SK-N-MC (cell line): ENCODE data around the gene LIPC.

ENCODE experiments used
- DNase-seq: peaks from one replicate; pipeline ENCODE4 v3.0.0-alpha.2; 2011; ENCODE audit warnings: low read depth, low spot score
- H3K27ac ChIP-seq: fragments of 200-600 bp; sonication (generic); 2 replicates; pipeline ENCODE4 v1.5.1; 2016; ENCODE audit warnings: mixed run types
- H3K36me3 ChIP-seq: fragments of 200-600 bp; sonication (generic); 2 replicates; pipeline ENCODE4 v1.6.1; 2017; ENCODE audit warnings: antibody characterized with exemption, low read length, mixed read lengths; ENCODE audit not compliant: insufficient read depth
- H3K4me3 ChIP-seq: fragments of 200-600 bp; sonication (generic); 2 replicates; pipeline ENCODE4 v1.5.1; 2016
- H3K9ac ChIP-seq: fragments of 200-600 bp; sonication (generic); 2 replicates; pipeline ENCODE4 v1.8.0; 2017; ENCODE audit warnings: mixed run types, mixed read lengths; ENCODE audit not compliant: insufficient read length
- H3K9me3 ChIP-seq: fragments of 200-600 bp; sonication (generic); 2 replicates; pipeline ENCODE4 v1.6.1; 2017; ENCODE audit warnings: low read depth, mild to moderate bottlenecking, antibody characterized with exemption, low read length, moderate library complexity, mixed read lengths
- EZH2 ChIP-seq: fragments of 200-600 bp; sonication (generic); IDR thresholded peaks from one replicate; pipeline ENCODE4 v1.6.1; 2017; ENCODE audit warnings: antibody characterized with exemption
- FOXP2 ChIP-seq: optimal IDR thresholded peaks from 2 replicates; pipeline ENCODE3; 2011; ENCODE audit warnings: mild to moderate bottlenecking, moderate library complexity; ENCODE audit not compliant: insufficient read depth; ENCODE audit errors: extremely low read length, control extremely low read depth
- POLR2AphosphoS5 ChIP-seq: IDR thresholded peaks from 2 replicates; pipeline ENCODE4 v1.6.1; 2012; ENCODE audit warnings: mild to moderate bottlenecking, low read depth, low read length, borderline replicate concordance

The LIPC gene

GRCh38 chr15:58510715-58511598 lies 79.2 kb downstream of the LIPC start:
- Histone ChIP-seq H3K9me3 (no peaks in the 10 kb centered on the region), H3K9ac (no peak overlapping the region), H3K27ac (no peak overlapping the region), H3K36me3 (no peaks in the 10 kb centered on the region), H3K4me3 (no peak overlapping the region)
- TF ChIP-seq FOXP2 (no peak), EZH2 (no peak), POLR2AphosphoS5 (no peak)
- no peak for DNase-seq

- Histone ChIP-seq H3K9ac (no peak overlapping the region), H3K27ac (no peak overlapping the region), H3K9me3 (no peaks in the 10 kb centered on the region), H3K36me3 (no peaks in the 10 kb centered on the region), H3K4me3 (no peak overlapping the region)
- DNase-seq, result no peak
- TF ChIP-seq EZH2 (no peak), POLR2AphosphoS5 (no peak), FOXP2 (no peak)
These were observed 79.8 kb downstream of the LIPC start for GRCh38 chr15:58511599-58511987.

- no peak overlapping the region for H3K27ac ChIP-seq
- DNase-seq, result no peak
- no peak overlapping the region for H3K9ac ChIP-seq
- H3K36me3 ChIP-seq, result no peaks in the 10 kb centered on the region
- no peak for TF ChIP-seq EZH2
- TF ChIP-seq POLR2AphosphoS5, result no peak
- TF ChIP-seq FOXP2, result no peak
- H3K4me3 ChIP-seq, result no peak overlapping the region
- no peaks in the 10 kb centered on the region for H3K9me3 ChIP-seq
These were observed 80.7 kb downstream of the LIPC start for GRCh38 chr15:58512522-58512921.

GRCh38 chr15:58513008-58513407 lies 81.2 kb downstream of the LIPC start:
- TF ChIP-seq EZH2 (no peak), POLR2AphosphoS5 (no peak), FOXP2 (no peak)
- Histone ChIP-seq H3K9ac (no peak overlapping the region), H3K4me3 (no peak overlapping the region), H3K27ac (no peak overlapping the region), H3K9me3 (no peaks in the 10 kb centered on the region), H3K36me3 (no peaks in the 10 kb centered on the region)
- no peak for DNase-seq

- no peak for DNase-seq
- Histone ChIP-seq H3K27ac (no peak overlapping the region), H3K36me3 (no peaks in the 10 kb centered on the region), H3K9ac (no peak overlapping the region), H3K4me3 (no peak overlapping the region), H3K9me3 (no peaks in the 10 kb centered on the region)
- no peak for TF ChIP-seq POLR2AphosphoS5
- TF ChIP-seq EZH2, result no peak
- TF ChIP-seq FOXP2, result no peak
These were observed 82.0 kb downstream of the LIPC start for GRCh38 chr15:58513726-58514336.

- no peak overlapping the region for H3K27ac ChIP-seq
- no peak overlapping the region for H3K4me3 ChIP-seq
- no peaks in the 10 kb centered on the region for H3K9me3 ChIP-seq
- H3K36me3 ChIP-seq, result no peaks in the 10 kb centered on the region
- no peak overlapping the region for H3K9ac ChIP-seq
- TF ChIP-seq POLR2AphosphoS5 (no peak), EZH2 (no peak), FOXP2 (no peak)
- DNase-seq, result no peak
These were observed 84.0 kb downstream of the LIPC start for GRCh38 chr15:58515807-58516206.

GRCh38 chr15:58517252-58517681 lies 85.5 kb downstream of the LIPC start:
- Histone ChIP-seq H3K4me3 (no peak overlapping the region), H3K36me3 (no peaks in the 10 kb centered on the region), H3K9me3 (no peaks in the 10 kb centered on the region), H3K9ac (no peak overlapping the region), H3K27ac (no peak overlapping the region)
- DNase-seq, result no peak
- no peak for TF ChIP-seq EZH2
- TF ChIP-seq POLR2AphosphoS5, result no peak
- no peak for TF ChIP-seq FOXP2

GRCh38 chr15:58517682-58518525 lies 86.1 kb downstream of the LIPC start:
- H3K9me3 ChIP-seq, result no peaks in the 10 kb centered on the region
- no peak for DNase-seq
- no peak overlapping the region for H3K9ac ChIP-seq
- no peak overlapping the region for H3K27ac ChIP-seq
- TF ChIP-seq POLR2AphosphoS5, result no peak
- TF ChIP-seq EZH2, result no peak
- no peak for TF ChIP-seq FOXP2
- no peaks in the 10 kb centered on the region for H3K36me3 ChIP-seq
- H3K4me3 ChIP-seq, result no peak overlapping the region
